BJ (cell line): ENCODE measurements around the gene SHLD1. TPM values are rescaled to one million over a fixed set of nuclear protein-coding genes. Genes with fewer than 3 reads are reported as not detected.
"Not testable (repeated sequence)": the region's sequence is repeated elsewhere in the genome, so short reads cannot be mapped to it uniquely, and the experiment has no call there.

Experiments used
- CTCF ChIA-PET: fragments of 350-600 bp; formaldehyde crosslinking; extraction: SDS; loops from one replicate; lab custom pipeline; 2021; ENCODE audit warnings: antibody characterized with exemption, inconsistent platforms; lab: Yijun Ruan, JAX
- POLR2A ChIA-PET: fragments of 300-600 bp; sonication (Branson Sonifier 250); formaldehyde crosslinking; extraction: SDS; loops from one replicate; lab custom pipeline; 2021; ENCODE audit warnings: antibody characterized with exemption; lab: Charles Lee
- DNase-seq: peaks from one replicate; pipeline ENCODE4 v3.0.0-alpha.2; 2011; ENCODE audit warnings: low read depth
- H3K27me3 ChIP-seq: 2 replicates; pipeline ENCODE4 v1.6.0; 2011; ENCODE audit warnings: low read length; ENCODE audit not compliant: control insufficient read depth, insufficient read depth
- H3K36me3 ChIP-seq: 2 replicates; pipeline ENCODE4 v1.5.1; 2011; ENCODE audit warnings: low read length; ENCODE audit not compliant: control insufficient read depth, insufficient read depth
- H3K4me3 ChIP-seq: 2 replicates; pipeline ENCODE4 v1.5.1; 2011; ENCODE audit warnings: low read depth, mild to moderate bottlenecking, control low read depth, low read length
- CTCF ChIP-seq: IDR thresholded peaks from 2 replicates; pipeline ENCODE4 v1.5.1; 2011; ENCODE audit warnings: low read depth, mild to moderate bottlenecking, control low read depth, inconsistent platforms, low read length, moderate library complexity; ENCODE audit not compliant: insufficient read depth
- polyA plus RNA-seq: library from polyadenylated mRNA; depleted of rRNA; stranded (reverse); fragments of >200 nt; gene quantifications from 2 replicates; pipeline ENCODE4 v1.2.3, GENCODE V29; 2011

Gene SHLD1
- polyA plus RNA-seq, 1 experiment: 2.0 TPM

GRCh38 chr20:5797165-5797564 is 47.0 kb downstream of the SHLD1 start:
- POLR2A ChIA-PET: interaction anchor here (0.7 kb wide), 1 partner anchor 306 kb away, joined by 16 read pairs; no protein-coding TSS in a partner anchor
- H3K27me3 ChIP-seq: no peaks in the 10 kb centered on the region
- TF ChIP-seq CTCF: no peak
- no peaks in the 10 kb centered on the region for H3K36me3 ChIP-seq
- no peak for DNase-seq
- no peak overlapping the region for H3K4me3 ChIP-seq
- CTCF ChIA-PET: interaction anchor here (1.3 to 2.3 kb wide), 5 partner anchors 8 to 269 kb away, joined by 3 to 13 read pairs (median 4); no protein-coding TSS in a partner anchor

GRCh38 chr20:5797843-5798462 is 47.8 kb downstream of the SHLD1 start:
- H3K4me3 ChIP-seq: no peak overlapping the region
- no peaks in the 10 kb centered on the region for H3K27me3 ChIP-seq
- DNase-seq: no peak
- no peaks in the 10 kb centered on the region for H3K36me3 ChIP-seq
- CTCF ChIA-PET: interaction anchor here (1.3 to 2.3 kb wide), 3 partner anchors 9 to 269 kb away, joined by 4 to 13 read pairs (median 5); no protein-coding TSS in a partner anchor
- TF ChIP-seq CTCF: no peak
- POLR2A ChIA-PET: no interaction called here

- CTCF ChIA-PET: interaction anchor here (0.9 kb wide), 1 partner anchor 275 kb away, joined by 3 read pairs; no protein-coding TSS in a partner anchor
Measured at GRCh38 chr20:5803754-5804303, 53.6 kb downstream of the SHLD1 start.

GRCh38 chr20:5806457-5807263 is 56.5 kb downstream of the SHLD1 start:
- POLR2A ChIA-PET: no interaction called here
- DNase-seq: no peak
- Histone ChIP-seq H3K36me3 (no peaks in the 10 kb centered on the region), H3K4me3 (no peak overlapping the region), H3K27me3 (no peaks in the 10 kb centered on the region)
- no peak for TF ChIP-seq CTCF
- CTCF ChIA-PET: interaction anchor here (2.0 kb wide), 1 partner anchor 278 kb away, joined by 4 read pairs; no protein-coding TSS in a partner anchor

More at GRCh38 chr20:5803754-5804303, 53.6 kb downstream of the SHLD1 start:
- H3K27me3 ChIP-seq, POLR2A ChIA-PET, DNase-seq, H3K4me3 ChIP-seq, H3K36me3 ChIP-seq: not testable (repeated sequence)

- no peaks in the 10 kb centered on the region for H3K36me3 ChIP-seq
- ChIA-PET POLR2A (no interaction called here), CTCF (no interaction called here)
- no peaks in the 10 kb centered on the region for H3K27me3 ChIP-seq
- H3K4me3 ChIP-seq: no peak overlapping the region
- DNase-seq: no peak
- TF ChIP-seq CTCF: no peak
Measured at GRCh38 chr20:5807431-5807830, 57.2 kb downstream of the SHLD1 start.
